ENCODE data around the gene LYRM4. TPM values are rescaled to one million over a fixed set of nuclear protein-coding genes. Genes with fewer than 3 reads are reported as not detected.

LYRM4 gene
- total RNA-seq, 1 donor from 2014 or later = 28.5 TPM

GRCh38 chr6:5302995-5303622 is 42.4 kb upstream of the LYRM4 start:
- no peak overlapping the region for H3K27ac ChIP-seq (replicated peaks)
- peak; percentile 24 for DNase-seq
- TF ChIP-seq CTCF (IDR thresholded peaks at IDR 0.05; ENCODE audit: borderline replicate concordance) = peak; percentile 68
- no peaks in the 10 kb centered on the region for H3K9me3 ChIP-seq (replicated peaks)
- H3K27me3 ChIP-seq (ENCODE audit: low read depth) = no peaks in the 10 kb centered on the region
- H3K36me3 ChIP-seq = no peaks in the 10 kb centered on the region
- peaks cover 14% of the 10 kb centered on the region for H3K4me1 ChIP-seq
- H3K4me3 ChIP-seq = no peak overlapping the region
- intact Hi-C loops (cut with micrococcal nuclease) = no loop called here

- no peaks in the 10 kb centered on the region for H3K36me3 ChIP-seq
- H3K27ac ChIP-seq (replicated peaks) = no peak overlapping the region
- no peak overlapping the region for H3K4me3 ChIP-seq
- peaks cover 14% of the 10 kb centered on the region for H3K4me1 ChIP-seq
- H3K9me3 ChIP-seq (replicated peaks) = no peaks in the 10 kb centered on the region
- no peak for DNase-seq
- no peaks in the 10 kb centered on the region for H3K27me3 ChIP-seq (ENCODE audit: low read depth)
- intact Hi-C loops (cut with micrococcal nuclease) = no loop called here
- no peak for TF ChIP-seq CTCF (IDR thresholded peaks at IDR 0.05; ENCODE audit: borderline replicate concordance)
Observed at GRCh38 chr6:5302220-5302946, 41.6 kb upstream of the LYRM4 start.

- DNase-seq = no peak
- intact Hi-C loops (cut with micrococcal nuclease) = no loop called here
Observed at GRCh38 chr6:5300206-5300764, 39.5 kb upstream of the LYRM4 start.

GRCh38 chr6:5295623-5296022 is 34.9 kb upstream of the LYRM4 start:
- Histone ChIP-seq H3K4me3 (no peak overlapping the region), H3K27ac (replicated peaks) (peak overlapping the region; percentile 45), H3K27me3 (ENCODE audit: low read depth) (no peaks in the 10 kb centered on the region), H3K4me1 (peaks cover 32% of the 10 kb centered on the region), H3K9me3 (replicated peaks) (no peaks in the 10 kb centered on the region), H3K36me3 (no peaks in the 10 kb centered on the region)
- DNase-seq = no peak
- intact Hi-C loops (cut with micrococcal nuclease) = no loop called here
- no peak for TF ChIP-seq CTCF (IDR thresholded peaks at IDR 0.05; ENCODE audit: borderline replicate concordance)

More at GRCh38 chr6:5300206-5300764, 39.5 kb upstream of the LYRM4 start:
- H3K4me1 ChIP-seq = peaks cover 19% of the 10 kb centered on the region
- H3K4me3 ChIP-seq = no peak overlapping the region
- no peak for TF ChIP-seq CTCF (IDR thresholded peaks at IDR 0.05; ENCODE audit: borderline replicate concordance)
- H3K27ac ChIP-seq (replicated peaks) = no peak overlapping the region
- H3K9me3 ChIP-seq (replicated peaks) = no peaks in the 10 kb centered on the region
- no peaks in the 10 kb centered on the region for H3K27me3 ChIP-seq (ENCODE audit: low read depth)
- H3K36me3 ChIP-seq = no peaks in the 10 kb centered on the region

GRCh38 chr6:5294392-5295211 is 33.9 kb upstream of the LYRM4 start:
- DNase-seq = no peak
- peaks cover 32% of the 10 kb centered on the region for H3K4me1 ChIP-seq
- intact Hi-C loops (cut with micrococcal nuclease) = no loop called here
- no peaks in the 10 kb centered on the region for H3K9me3 ChIP-seq (replicated peaks)
- H3K27ac ChIP-seq (replicated peaks) = peak overlapping the region; percentile 45
- TF ChIP-seq CTCF (IDR thresholded peaks at IDR 0.05; ENCODE audit: borderline replicate concordance) = no peak
- H3K27me3 ChIP-seq (ENCODE audit: low read depth) = no peaks in the 10 kb centered on the region
- H3K4me3 ChIP-seq = no peak overlapping the region
- H3K36me3 ChIP-seq = no peaks in the 10 kb centered on the region

Data from left ventricle myocardium inferior (tissue), 1 donor.